GM13976 (cell line): Measurements from ENCODE around the gene ANKS1A.
"Not testable (repeated sequence)": the region's sequence is repeated elsewhere in the genome, so short reads cannot be mapped to it uniquely, and the experiment has no call there.

Experiments used
- DNase-seq: peaks from one replicate; pipeline ENCODE4 v3.0.0; 2012; ENCODE audit warnings: low spot score
- CTCF ChIP-seq: IDR thresholded peaks from 2 replicates; pipeline ENCODE4 v1.5.1; 2012; ENCODE audit warnings: borderline replicate concordance, mild to moderate bottlenecking; ENCODE audit not compliant: insufficient read depth; ENCODE audit errors: extremely low read depth, missing control alignments, control extremely low read depth
- in situ Hi-C: fragments of 300-500 bp; cut with MboI; formaldehyde crosslinking; loops from one replicate; pipeline ENCODE4 v1.12.0; 2022; ENCODE audit warnings: low sequenced_read_pairs, mixed read lengths, inconsistent platforms; ENCODE audit not compliant: unreplicated experiment

Gene ANKS1A

GRCh38 chr6:34994693-34995092 lies 105.6 kb downstream of the ANKS1A start:
- no peak for TF ChIP-seq CTCF
- in situ Hi-C loops, result loop anchor here (25.0 kb wide), 1 partner anchor 218 kb away; the partner anchor contains the start of gene SCUBE3

GRCh38 chr6:34998417-34998816 lies 109.4 kb downstream of the ANKS1A start:
- not testable (repeated sequence) for DNase-seq
- in situ Hi-C loops, result loop anchor here (25.0 kb wide), 1 partner anchor 214 kb away; the partner anchor contains the start of gene SCUBE3

More at GRCh38 chr6:34994693-34995092, 105.6 kb downstream of the ANKS1A start:
- DNase-seq, result no peak

- not testable (repeated sequence) for DNase-seq
- in situ Hi-C loops, result loop anchor here (25.0 kb wide), 1 partner anchor 213 kb away; the partner anchor contains the start of gene SCUBE3
Measured at GRCh38 chr6:34999153-34999552, 110.1 kb downstream of the ANKS1A start.

GRCh38 chr6:34999962-35000361 lies 110.9 kb downstream of the ANKS1A start:
- DNase-seq, result not testable (repeated sequence)
- in situ Hi-C loops, result loop anchor here (25.0 kb wide), 1 partner anchor 212 kb away; the partner anchor contains the start of gene SCUBE3

GRCh38 chr6:35001349-35001748 lies 112.3 kb downstream of the ANKS1A start:
- DNase-seq, in situ Hi-C loops: not testable (repeated sequence)

- in situ Hi-C loops, DNase-seq: not testable (repeated sequence)
Measured at GRCh38 chr6:35003886-35004530, 115.0 kb downstream of the ANKS1A start.

GRCh38 chr6:35007016-35007415 lies 118.0 kb downstream of the ANKS1A start:
- no peak for TF ChIP-seq CTCF
- DNase-seq, result no peak
- in situ Hi-C loops, result no loop called here

GRCh38 chr6:35008858-35009257 lies 119.8 kb downstream of the ANKS1A start:
- TF ChIP-seq CTCF, result no peak
- DNase-seq, result no peak
- in situ Hi-C loops, result no loop called here

- peak; percentile 70 for DNase-seq
- in situ Hi-C loops, result no loop called here
- TF ChIP-seq CTCF, result no peak
Measured at GRCh38 chr6:35011096-35012041, 122.3 kb downstream of the ANKS1A start.
